ENCODE results near the gene IER2. TPM values are rescaled to one million over a fixed set of nuclear protein-coding genes. Genes with fewer than 3 reads are reported as not detected.

IER2 gene
- total RNA-seq, 1 experiment from 2014 or later = 164 TPM

GRCh38 chr19:13127811-13128575 lies 22.2 kb upstream of the IER2 start:
- no TSS peak for BruUV-seq (replicated peaks)
- H3K4me1 ChIP-seq (ENCODE audit: insufficient read depth, low read length, poor library complexity, severe bottlenecking) = peaks cover 3% of the 10 kb centered on the region
- H3K27me3 ChIP-seq (replicated peaks; ENCODE audit: insufficient read depth, low read depth, low read length, poor library complexity) = no peaks in the 10 kb centered on the region
- peaks cover 10% of the 10 kb centered on the region for H3K36me3 ChIP-seq (ENCODE audit: insufficient read depth, low read length, poor library complexity, severe bottlenecking)
- CTCF ChIA-PET = no interaction called here
- no peaks in the 10 kb centered on the region for H3K9me3 ChIP-seq (ENCODE audit: low read depth, low read length, poor library complexity, severe bottlenecking)
- intact Hi-C loops (cut with micrococcal nuclease; ENCODE audit: unreplicated experiment) = no loop called here
- TF ChIP-seq EZH2 (IDR thresholded peaks at IDR 0.05; ENCODE audit: borderline replicate concordance, low read depth, low read length, poor library complexity, severe bottlenecking) (no peak), CTCF (conservative IDR thresholded peaks at IDR 0.05; ENCODE audit: low read depth, low read length) (no peak)
- peak overlapping the region; percentile 30 for H3K27ac ChIP-seq (ENCODE audit: low read depth, low read length, poor library complexity, severe bottlenecking)
- no peak overlapping the region for H3K4me3 ChIP-seq (ENCODE audit: low read depth, low read length, poor library complexity, severe bottlenecking)
- POLR2A ChIA-PET (ENCODE audit: low non-redundant PET) = no interaction called here
- DNase-seq (ENCODE audit: low spot score) = no peak

- no peak for DNase-seq (ENCODE audit: low spot score)
- BruUV-seq (replicated peaks) = no TSS peak
- H3K4me3 ChIP-seq (ENCODE audit: low read depth, low read length, poor library complexity, severe bottlenecking) = no peak overlapping the region
- ChIA-PET CTCF (no interaction called here), POLR2A (ENCODE audit: low non-redundant PET) (interaction anchor here (0.5 kb wide), 1 partner anchor 16 kb away, joined by 3 read pairs; no protein-coding TSS in a partner anchor)
- H3K36me3 ChIP-seq (ENCODE audit: insufficient read depth, low read length, poor library complexity, severe bottlenecking) = peaks cover 9% of the 10 kb centered on the region
- no peaks in the 10 kb centered on the region for H3K27me3 ChIP-seq (replicated peaks; ENCODE audit: insufficient read depth, low read depth, low read length, poor library complexity)
- TF ChIP-seq CTCF (conservative IDR thresholded peaks at IDR 0.05; ENCODE audit: low read depth, low read length) (no peak), EZH2 (IDR thresholded peaks at IDR 0.05; ENCODE audit: borderline replicate concordance, low read depth, low read length, poor library complexity, severe bottlenecking) (no peak)
- no peaks in the 10 kb centered on the region for H3K9me3 ChIP-seq (ENCODE audit: low read depth, low read length, poor library complexity, severe bottlenecking)
- intact Hi-C loops (cut with micrococcal nuclease; ENCODE audit: unreplicated experiment) = no loop called here
- H3K27ac ChIP-seq (ENCODE audit: low read depth, low read length, poor library complexity, severe bottlenecking) = no peak overlapping the region
- peaks cover 2% of the 10 kb centered on the region for H3K4me1 ChIP-seq (ENCODE audit: insufficient read depth, low read length, poor library complexity, severe bottlenecking)
Measured at GRCh38 chr19:13128583-13128982, 21.6 kb upstream of the IER2 start.

GRCh38 chr19:13129384-13129783 lies 20.8 kb upstream of the IER2 start:
- H3K4me3 ChIP-seq (ENCODE audit: low read depth, low read length, poor library complexity, severe bottlenecking) = no peak overlapping the region
- CTCF ChIA-PET = no interaction called here

More at GRCh38 chr19:13129384-13129783, 20.8 kb upstream of the IER2 start:
- Histone ChIP-seq H3K27me3 (replicated peaks; ENCODE audit: insufficient read depth, low read depth, low read length, poor library complexity) (no peaks in the 10 kb centered on the region), H3K4me1 (ENCODE audit: insufficient read depth, low read length, poor library complexity, severe bottlenecking) (no peaks in the 10 kb centered on the region), H3K36me3 (ENCODE audit: insufficient read depth, low read length, poor library complexity, severe bottlenecking) (peaks cover 12% of the 10 kb centered on the region), H3K9me3 (ENCODE audit: low read depth, low read length, poor library complexity, severe bottlenecking) (no peaks in the 10 kb centered on the region), H3K27ac (ENCODE audit: low read depth, low read length, poor library complexity, severe bottlenecking) (no peak overlapping the region)
- intact Hi-C loops (cut with micrococcal nuclease; ENCODE audit: unreplicated experiment) = no loop called here
- BruUV-seq (replicated peaks) = no TSS peak
- POLR2A ChIA-PET (ENCODE audit: low non-redundant PET) = interaction anchor here (0.5 kb wide), 1 partner anchor 16 kb away, joined by 3 read pairs; no protein-coding TSS in a partner anchor
- TF ChIP-seq EZH2 (IDR thresholded peaks at IDR 0.05; ENCODE audit: borderline replicate concordance, low read depth, low read length, poor library complexity, severe bottlenecking) (no peak), CTCF (conservative IDR thresholded peaks at IDR 0.05; ENCODE audit: low read depth, low read length) (no peak)
- no peak for DNase-seq (ENCODE audit: low spot score)
